ENCODE measurements around the gene LRRK2.
A peak's percentile ranks its signal among the peaks of the same experiment; 100 is the strongest.
"Not testable (repeated sequence)": the region's sequence is repeated elsewhere in the genome, so short reads cannot be mapped to it uniquely, and the experiment has no call there.

Gene LRRK2

DNA sequence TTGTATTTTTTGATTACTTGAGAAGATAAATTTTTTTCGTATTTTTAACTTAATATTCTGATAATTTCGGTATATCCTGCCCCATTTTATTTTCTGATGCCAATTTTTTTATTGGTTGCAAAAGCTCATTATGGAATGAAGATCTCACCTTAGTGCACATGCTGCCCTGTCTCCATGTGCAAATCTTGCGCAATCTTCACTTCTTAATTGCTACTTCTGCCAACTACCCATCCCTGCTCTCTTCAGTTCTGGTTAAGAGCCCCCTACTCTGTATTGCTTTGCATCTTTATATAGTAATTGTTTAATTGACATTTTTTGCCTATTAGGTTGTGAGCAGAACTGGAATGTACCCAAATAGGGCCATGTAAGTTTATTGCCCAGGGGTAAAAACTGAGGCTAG, 20.5 kb upstream of the LRRK2 start:
- H3K27me3 ChIP-seq (ENCODE audit: control insufficient read depth, low read length) = no peaks in the 10 kb centered on the region
- H3K79me2 ChIP-seq (ENCODE audit: control insufficient read depth, low read length) = no peaks in the 10 kb centered on the region
- no peak for TF ChIP-seq EZH2phosphoT487 (IDR thresholded peaks at IDR 0.05; ENCODE audit: borderline replicate concordance, low read length)
- TF ChIP-seq CTCF (IDR thresholded peaks at IDR 0.05; ENCODE audit: low read depth, low read length, poor library complexity, severe bottlenecking) = no peak
- no peak overlapping the region for H3K4me3 ChIP-seq (ENCODE audit: low read length)
- H4K20me1 ChIP-seq (ENCODE audit: control insufficient read depth, insufficient read depth, low read depth, low read length) = no peaks in the 10 kb centered on the region
- H3K36me3 ChIP-seq (ENCODE audit: control insufficient read depth, low read length) = no peaks in the 10 kb centered on the region
- H3K27ac ChIP-seq (ENCODE audit: low read depth, low read length) = no peak overlapping the region
- H3F3A ChIP-seq (ENCODE audit: control insufficient read depth, insufficient read depth) = peaks cover 13% of the 10 kb centered on the region; the same call in 1 of the 2 replicates
- H3K9me3 ChIP-seq (ENCODE audit: control insufficient read depth, insufficient read depth, low read length) = no peaks in the 10 kb centered on the region
- peaks cover 34% of the 10 kb centered on the region for H3K4me1 ChIP-seq (ENCODE audit: control insufficient read depth, low read length)
- H3K9me2 ChIP-seq (replicated peaks; ENCODE audit: control insufficient read depth, low read length) = no peaks in the 10 kb centered on the region
- no peak overlapping the region for H3K4me2 ChIP-seq (ENCODE audit: low read length)

DNA sequence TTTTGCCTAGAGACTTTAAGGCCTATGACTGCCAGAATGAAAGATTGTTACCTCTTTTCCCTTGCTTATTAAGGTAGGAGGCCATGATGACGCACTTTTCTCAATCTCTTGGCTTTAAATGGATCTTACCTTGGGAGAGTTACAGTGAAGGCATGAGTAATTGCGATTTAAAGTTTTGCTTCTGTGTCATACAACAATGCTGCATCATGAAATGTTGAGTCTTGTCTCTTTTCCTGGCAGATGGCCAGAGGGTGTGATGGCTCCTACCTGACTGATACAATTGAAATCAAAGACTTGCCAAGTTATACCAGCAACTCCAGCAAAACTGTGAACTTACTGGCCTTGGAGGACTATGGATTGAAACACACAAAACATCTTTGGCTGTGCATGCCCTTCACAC, 17.2 kb upstream of the LRRK2 start:
- Histone ChIP-seq H4K20me1 (ENCODE audit: control insufficient read depth, insufficient read depth, low read depth, low read length) (no peaks in the 10 kb centered on the region), H3K4me2 (ENCODE audit: low read length) (no peak overlapping the region), H3F3A (ENCODE audit: control insufficient read depth, insufficient read depth) (peaks cover 4% of the 10 kb centered on the region; the same call in 1 of the 2 replicates), H3K9me2 (replicated peaks; ENCODE audit: control insufficient read depth, low read length) (no peaks in the 10 kb centered on the region), H3K4me3 (ENCODE audit: low read length) (no peak overlapping the region), H3K9me3 (ENCODE audit: control insufficient read depth, insufficient read depth, low read length) (peaks cover 5% of the 10 kb centered on the region; the same call in 1 of the 2 replicates), H3K27me3 (ENCODE audit: control insufficient read depth, low read length) (no peaks in the 10 kb centered on the region), H3K4me1 (ENCODE audit: control insufficient read depth, low read length) (peaks cover 18% of the 10 kb centered on the region), H3K79me2 (ENCODE audit: control insufficient read depth, low read length) (no peaks in the 10 kb centered on the region), H3K36me3 (ENCODE audit: control insufficient read depth, low read length) (no peaks in the 10 kb centered on the region), H3K27ac (ENCODE audit: low read depth, low read length) (no peak overlapping the region)
- TF ChIP-seq EZH2phosphoT487 (IDR thresholded peaks at IDR 0.05; ENCODE audit: borderline replicate concordance, low read length) = no peak
- no peak for TF ChIP-seq CTCF (IDR thresholded peaks at IDR 0.05; ENCODE audit: low read depth, low read length, poor library complexity, severe bottlenecking)

GRCh38 chr12:40208707-40209446, 15.9 kb upstream of the LRRK2 start:
- Histone ChIP-seq H3K4me2 (ENCODE audit: low read length) (peak overlapping the region; percentile 20), H4K20me1 (ENCODE audit: control insufficient read depth, insufficient read depth, low read depth, low read length) (no peaks in the 10 kb centered on the region), H3K27ac (ENCODE audit: low read depth, low read length) (no peak overlapping the region)

GRCh38 chr12:40209886-40210285, 14.9 kb upstream of the LRRK2 start:
- no peak overlapping the region for H3K4me3 ChIP-seq (ENCODE audit: low read length)
- H3K9me3 ChIP-seq (ENCODE audit: control insufficient read depth, insufficient read depth, low read length) = peaks cover 9% of the 10 kb centered on the region; the same call in 1 of the 2 replicates
- H3K4me1 ChIP-seq (ENCODE audit: control insufficient read depth, low read length) = peaks cover 12% of the 10 kb centered on the region
- no peak overlapping the region for H3K4me2 ChIP-seq (ENCODE audit: low read length)
- no peaks in the 10 kb centered on the region for H4K20me1 ChIP-seq (ENCODE audit: control insufficient read depth, insufficient read depth, low read depth, low read length)
- no peaks in the 10 kb centered on the region for H3K9me2 ChIP-seq (replicated peaks; ENCODE audit: control insufficient read depth, low read length)
- TF ChIP-seq CTCF (IDR thresholded peaks at IDR 0.05; ENCODE audit: low read depth, low read length, poor library complexity, severe bottlenecking) (no peak), EZH2phosphoT487 (IDR thresholded peaks at IDR 0.05; ENCODE audit: borderline replicate concordance, low read length) (no peak)
- H3K27me3 ChIP-seq (ENCODE audit: control insufficient read depth, low read length) = no peaks in the 10 kb centered on the region
- H3F3A ChIP-seq (ENCODE audit: control insufficient read depth, insufficient read depth) = no peaks in the 10 kb centered on the region
- no peaks in the 10 kb centered on the region for H3K79me2 ChIP-seq (ENCODE audit: control insufficient read depth, low read length)
- H3K27ac ChIP-seq (ENCODE audit: low read depth, low read length) = no peak overlapping the region
- no peaks in the 10 kb centered on the region for H3K36me3 ChIP-seq (ENCODE audit: control insufficient read depth, low read length)

More at GRCh38 chr12:40208707-40209446, 15.9 kb upstream of the LRRK2 start:
- H3K27me3 ChIP-seq (ENCODE audit: control insufficient read depth, low read length) = no peaks in the 10 kb centered on the region
- peaks cover 12% of the 10 kb centered on the region for H3K4me1 ChIP-seq (ENCODE audit: control insufficient read depth, low read length)
- H3K9me2 ChIP-seq (replicated peaks; ENCODE audit: control insufficient read depth, low read length) = no peaks in the 10 kb centered on the region
- H3K79me2 ChIP-seq (ENCODE audit: control insufficient read depth, low read length) = no peaks in the 10 kb centered on the region
- no peak for TF ChIP-seq EZH2phosphoT487 (IDR thresholded peaks at IDR 0.05; ENCODE audit: borderline replicate concordance, low read length)
- peaks cover 7% of the 10 kb centered on the region; the same call in 1 of the 2 replicates for H3K9me3 ChIP-seq (ENCODE audit: control insufficient read depth, insufficient read depth, low read length)
- no peaks in the 10 kb centered on the region for H3K36me3 ChIP-seq (ENCODE audit: control insufficient read depth, low read length)
- no peak overlapping the region for H3K4me3 ChIP-seq (ENCODE audit: low read length)
- H3F3A ChIP-seq (ENCODE audit: control insufficient read depth, insufficient read depth) = no peaks in the 10 kb centered on the region

GRCh38 chr12:40211186-40211585, 13.6 kb upstream of the LRRK2 start:
- H3K4me2 ChIP-seq (ENCODE audit: low read length); H3K27ac ChIP-seq (ENCODE audit: low read depth, low read length); H3K36me3 ChIP-seq (ENCODE audit: control insufficient read depth, low read length); H4K20me1 ChIP-seq (ENCODE audit: control insufficient read depth, insufficient read depth, low read depth, low read length); H3K79me2 ChIP-seq (ENCODE audit: control insufficient read depth, low read length); H3K4me3 ChIP-seq (ENCODE audit: low read length); H3K9me3 ChIP-seq (ENCODE audit: control insufficient read depth, insufficient read depth, low read length); H3K27me3 ChIP-seq (ENCODE audit: control insufficient read depth, low read length); H3K9me2 ChIP-seq (replicated peaks; ENCODE audit: control insufficient read depth, low read length); H3F3A ChIP-seq (ENCODE audit: control insufficient read depth, insufficient read depth): not testable (repeated sequence)
- peaks cover 12% of the 10 kb centered on the region for H3K4me1 ChIP-seq (ENCODE audit: control insufficient read depth, low read length)
